HG02798 (cell line): ENCODE results near the gene TSHZ1.

Experiments used
- ATAC-seq: cut with Tn5 transposase; IDR thresholded peaks from one replicate; pipeline ENCODE4 v1.9.1; 2021; ENCODE audit warnings: mild to moderate bottlenecking; ENCODE audit not compliant: unreplicated experiment, poor library complexity

The TSHZ1 gene

GRCh38 chr18:75206452-75207309, 3.9 kb upstream of the TSHZ1 start:
- ATAC-seq = no peak

- ATAC-seq = no peak
Observed at GRCh38 chr18:75207310-75208154, 3.1 kb upstream of the TSHZ1 start.

GRCh38 chr18:75208155-75208835, 2.3 kb upstream of the TSHZ1 start:
- peak; percentile 7 for ATAC-seq

GRCh38 chr18:75208836-75209128, 1.8 kb upstream of the TSHZ1 start:
- no peak for ATAC-seq

GRCh38 chr18:75209129-75209950, 1.3 kb upstream of the TSHZ1 start, which contains the start of gene PTGR3:
PTGR3 (minus strand) TSS chr18:75209139; CDS start chr18:75209058, 81 bp downstream.
- peak; percentile 55 for ATAC-seq

- no peak for ATAC-seq
Observed at GRCh38 chr18:75209951-75210258, 692 bp upstream of the TSHZ1 start.

- no peak for ATAC-seq
Observed at GRCh38 chr18:75211002-75211621, 515 bp downstream of the TSHZ1 start.

- ATAC-seq = no peak
Observed at GRCh38 chr18:75211626-75211952, 992 bp downstream of the TSHZ1 start.

GRCh38 chr18:75211953-75212750, 1.6 kb downstream of the TSHZ1 start:
- ATAC-seq = no peak

GRCh38 chr18:75212751-75213090, 2.1 kb downstream of the TSHZ1 start:
- no peak for ATAC-seq

GRCh38 chr18:75213611-75214331, 3.2 kb downstream of the TSHZ1 start:
- no peak for ATAC-seq

- ATAC-seq = no peak
Observed at GRCh38 chr18:75214332-75214690, 3.7 kb downstream of the TSHZ1 start.

GRCh38 chr18:75214766-75215510, 4.3 kb downstream of the TSHZ1 start:
- no peak for ATAC-seq

GRCh38 chr18:75215663-75216062, 5.1 kb downstream of the TSHZ1 start:
- ATAC-seq = no peak

GRCh38 chr18:75216212-75216910, 5.8 kb downstream of the TSHZ1 start:
- ATAC-seq = no peak

GRCh38 chr18:75216911-75217689, 6.5 kb downstream of the TSHZ1 start:
- ATAC-seq = no peak
